Mesenchymal stem cell (in vitro differentiated cells and primary cell): ENCODE measurements around the gene FMN1.

ENCODE experiments used
- DNase-seq: peaks from one replicate; pipeline ENCODE4 v3.0.0-alpha.2; 2013
- H2AFZ ChIP-seq: one replicate; pipeline ENCODE4 v1.6.1; 2013; ENCODE audit warnings: low read depth, mild to moderate bottlenecking, control low read depth, inconsistent platforms, low read length, moderate library complexity
- H2AK5ac ChIP-seq: 2 replicates; pipeline ENCODE4 v1.6.1; 2013; ENCODE audit warnings: low read length, moderate library complexity, mild to moderate bottlenecking, inconsistent platforms; ENCODE audit not compliant: severe bottlenecking
- H2BK120ac ChIP-seq: one replicate; pipeline ENCODE4 v1.6.1; 2013; ENCODE audit warnings: low read depth, mild to moderate bottlenecking, inconsistent platforms, low read length, moderate library complexity
- H2BK12ac ChIP-seq, 2 experiments: one replicate each; pipeline ENCODE4 v1.6.1; 2013; ENCODE audit warnings: inconsistent platforms in 2 of 2, low read length in 2 of 2, mild to moderate bottlenecking in 2 of 2, moderate library complexity in 2 of 2, control low read depth in 1 of 2
- H2BK15ac ChIP-seq: one replicate; pipeline ENCODE4 v1.6.1; 2013; ENCODE audit warnings: mild to moderate bottlenecking, low read depth, inconsistent platforms; ENCODE audit not compliant: poor library complexity, severe bottlenecking
- H2BK5ac ChIP-seq: 2 replicates; pipeline ENCODE4 v1.6.1; 2013; ENCODE audit warnings: low read depth, mild to moderate bottlenecking, low read length, control low read depth, inconsistent platforms; ENCODE audit not compliant: poor library complexity, severe bottlenecking
- H3K14ac ChIP-seq, 2 experiments: one replicate each; pipeline ENCODE4 v1.6.1; 2013; ENCODE audit warnings: inconsistent platforms in 2 of 2, low read length in 2 of 2, control low read depth in 1 of 2, mild to moderate bottlenecking in 1 of 2, moderate library complexity in 1 of 2
- H3K18ac ChIP-seq, 2 experiments: one replicate each; pipeline ENCODE4 v1.6.1; 2013; ENCODE audit warnings: inconsistent platforms in 2 of 2, low read length in 2 of 2, control low read depth in 1 of 2, low read depth in 1 of 2, mild to moderate bottlenecking in 1 of 2
- H3K23ac ChIP-seq, 2 experiments: one replicate each; pipeline ENCODE4 v1.6.1; 2013; ENCODE audit warnings: inconsistent platforms in 2 of 2, low read length in 2 of 2, mild to moderate bottlenecking in 2 of 2, moderate library complexity in 2 of 2, control low read depth in 1 of 2
- H3K27ac ChIP-seq: 2 replicates; pipeline ENCODE4 v1.5.1; 2013; ENCODE audit warnings: mild to moderate bottlenecking, moderate library complexity, low read length, control low read depth, inconsistent platforms; ENCODE audit not compliant: poor library complexity, severe bottlenecking
- H3K27me3 ChIP-seq, 2 experiments: 2 replicates each; pipeline versions ENCODE4 v1.6.1 to v1.7.0; 2013; ENCODE audit warnings: low read length in 2 of 2, mild to moderate bottlenecking in 2 of 2, moderate library complexity in 2 of 2, control low read depth in 1 of 2, inconsistent platforms in 1 of 2; ENCODE audit not compliant: control insufficient read depth in 1 of 2, insufficient read depth in 1 of 2
- H3K36me3 ChIP-seq, 2 experiments: 2 replicates each; pipeline versions ENCODE4 v1.6.1 to v1.7.0; 2013; ENCODE audit warnings: low read length in 2 of 2, control low read depth in 1 of 2, inconsistent platforms in 1 of 2, low read depth in 1 of 2, mild to moderate bottlenecking in 1 of 2; ENCODE audit not compliant: insufficient read depth in 2 of 2, control insufficient read depth in 1 of 2
- H3K4ac ChIP-seq, 2 experiments: one replicate each; pipeline ENCODE4 v1.6.1; 2013; ENCODE audit warnings: inconsistent platforms in 2 of 2, low read length in 2 of 2, mild to moderate bottlenecking in 2 of 2, moderate library complexity in 2 of 2, control low read depth in 1 of 2, low read depth in 1 of 2
- H3K4me1 ChIP-seq: 2 replicates; pipeline ENCODE4 v1.6.1; 2013; ENCODE audit warnings: low read depth, low read length, control low read depth; ENCODE audit not compliant: control insufficient read depth, insufficient read depth
- H3K4me2 ChIP-seq: 2 replicates; pipeline ENCODE4 v1.6.1; 2013; ENCODE audit warnings: low read length, mild to moderate bottlenecking, inconsistent platforms; ENCODE audit not compliant: poor library complexity, severe bottlenecking
- H3K4me3 ChIP-seq, 2 experiments: 2 replicates each; pipeline versions ENCODE4 v1.5.1 to v1.7.0; 2013; ENCODE audit warnings: low read length in 2 of 2, mild to moderate bottlenecking in 2 of 2, control low read depth in 1 of 2, low read depth in 1 of 2; ENCODE audit not compliant: insufficient read depth in 1 of 2
- H3K79me1 ChIP-seq: replicated peaks from 2 replicates; pipeline ENCODE4 v1.6.1; 2013; ENCODE audit warnings: mild to moderate bottlenecking, control low read depth, low read length, inconsistent platforms; ENCODE audit not compliant: poor library complexity, severe bottlenecking
- H3K9ac ChIP-seq: 2 replicates; pipeline ENCODE4 v1.7.0; 2013; ENCODE audit warnings: mild to moderate bottlenecking, low read length, moderate library complexity
- H3K9me3 ChIP-seq: 2 replicates; pipeline ENCODE4 v1.7.0; 2013; ENCODE audit warnings: mild to moderate bottlenecking, low read length; ENCODE audit not compliant: control insufficient read depth
- H4K8ac ChIP-seq: one replicate; pipeline ENCODE4 v1.6.1; 2013; ENCODE audit warnings: inconsistent platforms, mild to moderate bottlenecking, low read length, moderate library complexity
- H4K91ac ChIP-seq: one replicate; pipeline ENCODE4 v1.6.1; 2013; ENCODE audit warnings: mild to moderate bottlenecking, low read length, inconsistent platforms
- WGBS: methylation state at CpG from one replicate; pipeline ENCODE4 v1.1.7; 2013; ENCODE audit warnings: mixed read lengths; 5-methylcytosine and 5-hydroxymethylcytosine counted together

FMN1 gene

GRCh38 chr15:32923176-32923575 is 271.3 kb downstream of the FMN1 start:
- Histone ChIP-seq H3K4me2 (no peak overlapping the region), H3K36me3 (peaks cover 0 to 4% of the 10 kb centered on the region in 2 experiments), H3K4me1 (no peaks in the 10 kb centered on the region), H2BK5ac (no peak overlapping the region), H3K18ac (no peak overlapping the region), H3K23ac (no peak overlapping the region), H3K27me3 (no peaks in the 10 kb centered on the region), H4K8ac (no peak overlapping the region), H2AK5ac (no peak overlapping the region), H2BK15ac (no peak overlapping the region), H3K9ac (no peak overlapping the region), H2AFZ (no peak overlapping the region), H2BK120ac (no peak overlapping the region), H2BK12ac (no peak overlapping the region), H3K4ac (no peak overlapping the region), H3K27ac (no peak overlapping the region), H3K9me3 (no peaks in the 10 kb centered on the region), H4K91ac (no peak overlapping the region), H3K14ac (no peak overlapping the region), H3K4me3 (no peak overlapping the region), H3K79me1 (no peaks in the 10 kb centered on the region)
- whole genome bisulfite sequencing, result 91% methylated on average over 5 of the region's 5 CpGs
- no peak for DNase-seq

DNA sequence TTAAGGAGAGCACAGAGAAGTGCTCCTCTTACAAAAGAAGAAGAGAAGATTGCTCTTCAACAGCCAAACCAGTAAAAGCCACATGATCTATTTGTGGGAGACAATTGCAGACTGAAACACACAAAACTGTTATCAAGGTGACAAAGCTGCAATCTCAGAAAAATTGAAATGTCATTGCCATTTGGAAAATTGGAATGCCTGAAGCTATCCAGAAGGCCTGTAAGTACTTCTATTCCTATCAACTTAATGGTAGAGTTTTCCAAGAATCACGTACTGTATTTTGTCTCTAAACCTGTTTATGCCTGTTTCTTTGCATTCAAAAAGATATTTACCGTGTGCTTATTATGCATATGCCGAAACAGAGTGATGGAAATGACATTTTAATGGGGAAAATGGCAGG is 272.0 kb downstream of the FMN1 start:
- WGBS, result 82% methylated on average over 3 of the region's 3 CpGs

DNA sequence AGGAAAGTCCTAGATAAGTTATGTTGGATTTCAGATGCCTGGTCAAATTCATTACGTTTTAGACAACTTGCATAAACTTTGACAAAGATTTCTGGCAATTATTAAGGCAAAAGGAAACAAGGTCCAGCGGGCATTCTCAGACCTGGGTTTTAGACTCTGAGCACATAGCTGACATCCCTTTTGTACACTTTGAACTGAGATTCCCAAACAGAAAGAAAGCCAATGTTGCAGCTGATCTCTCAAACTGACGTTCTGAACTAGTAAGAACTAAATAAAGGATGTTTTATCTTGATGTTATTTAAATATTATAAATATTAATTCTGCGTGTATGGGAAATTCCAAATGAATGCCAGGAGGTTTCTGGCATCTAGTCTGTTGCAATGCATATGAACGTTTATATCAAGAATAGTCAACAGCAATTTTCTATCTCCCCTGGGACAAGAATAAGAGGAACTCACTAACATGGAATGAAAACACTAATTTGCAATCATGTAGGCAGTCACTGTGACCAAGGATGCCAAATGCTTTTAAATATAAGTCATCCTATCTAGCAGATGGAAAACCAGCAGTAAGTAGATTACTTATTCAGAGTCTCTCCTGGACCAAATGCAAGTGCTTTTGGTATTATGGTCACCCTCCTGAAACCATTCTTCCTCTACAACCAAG is 274.6 kb downstream of the FMN1 start:
- 71% methylated on average over 3 of the region's 5 CpGs for WGBS
- Histone ChIP-seq H4K91ac (no peak overlapping the region), H2BK15ac (no peak overlapping the region)

More for the DNA sequence above, 272.0 kb downstream of the FMN1 start:
- H2AFZ ChIP-seq, result no peak overlapping the region
- H4K8ac ChIP-seq, result no peak overlapping the region
- H2AK5ac ChIP-seq, result no peak overlapping the region
- H2BK15ac ChIP-seq, result no peak overlapping the region
- no peak overlapping the region for H3K4me3 ChIP-seq
- H3K14ac ChIP-seq, result no peak overlapping the region
- H3K79me1 ChIP-seq, result no peaks in the 10 kb centered on the region
- H2BK12ac ChIP-seq, result no peak overlapping the region
- H2BK120ac ChIP-seq, result no peak overlapping the region
- H3K27ac ChIP-seq, result no peak overlapping the region
- peaks cover 0 to 4% of the 10 kb centered on the region in 2 experiments for H3K36me3 ChIP-seq
- H2BK5ac ChIP-seq, result no peak overlapping the region
- no peaks in the 10 kb centered on the region for H3K27me3 ChIP-seq
- H4K91ac ChIP-seq, result no peak overlapping the region
- H3K9me3 ChIP-seq, result no peaks in the 10 kb centered on the region
- H3K23ac ChIP-seq, result no peak overlapping the region
- no peak for DNase-seq
- no peaks in the 10 kb centered on the region for H3K4me1 ChIP-seq
- no peak overlapping the region for H3K9ac ChIP-seq
- no peak overlapping the region for H3K18ac ChIP-seq
- H3K4me2 ChIP-seq, result no peak overlapping the region
- no peak overlapping the region for H3K4ac ChIP-seq

GRCh38 chr15:32918547-32918946 is 276.0 kb downstream of the FMN1 start:
- Histone ChIP-seq H2AK5ac (no peak overlapping the region), H3K4me2 (no peak overlapping the region), H3K4me3 (no peak overlapping the region), H3K79me1 (no peaks in the 10 kb centered on the region), H2BK5ac (no peak overlapping the region), H3K4me1 (no peaks in the 10 kb centered on the region), H3K23ac (no peak overlapping the region), H2BK12ac (no peak overlapping the region), H3K9ac (no peak overlapping the region), H2AFZ (peak overlapping the region; percentile 47), H2BK120ac (no peak overlapping the region), H3K4ac (no peak overlapping the region), H4K91ac (no peak overlapping the region), H4K8ac (no peak overlapping the region), H3K9me3 (no peaks in the 10 kb centered on the region), H3K14ac (no peak overlapping the region), H3K18ac (no peak overlapping the region), H3K27me3 (no peaks in the 10 kb centered on the region), H3K27ac (no peak overlapping the region), H2BK15ac (no peak overlapping the region), H3K36me3 (peaks cover 0 to 1% of the 10 kb centered on the region in 2 experiments)
- no peak for DNase-seq
- 62% methylated on average over 3 of the region's 4 CpGs for WGBS

More for the DNA sequence above, 274.6 kb downstream of the FMN1 start:
- Histone ChIP-seq H2BK120ac (no peak overlapping the region), H4K8ac (no peak overlapping the region), H3K36me3 (peaks cover 0 to 4% of the 10 kb centered on the region in 2 experiments), H3K9ac (peak overlapping the region; percentile 55), H3K4me2 (no peak overlapping the region), H2BK5ac (no peak overlapping the region), H3K9me3 (no peaks in the 10 kb centered on the region), H2AFZ (no peak overlapping the region), H2AK5ac (no peak overlapping the region), H3K27me3 (no peaks in the 10 kb centered on the region), H3K4me1 (no peaks in the 10 kb centered on the region), H3K18ac (no peak overlapping the region), H3K4ac (no peak overlapping the region), H2BK12ac (no peak overlapping the region), H3K27ac (peak overlapping the region; percentile 49), H3K23ac (no peak overlapping the region), H3K14ac (no peak overlapping the region), H3K4me3 (no peak overlapping the region), H3K79me1 (no peaks in the 10 kb centered on the region)
- DNase-seq, result peak; percentile 60
